Liver (tissue), 3 donors: ENCODE measurements around the gene LNX2.

ENCODE experiments used
- TAF1 ChIP-seq: conservative IDR thresholded peaks from 2 replicates; pipeline ENCODE4 v1.6.1; 2016; ENCODE audit warnings: antibody characterized with exemption, mild to moderate bottlenecking
- TF ChIP-seq, protein P1 (sequence below): fragments of 150-350 bp; IDR thresholded peaks from 2 replicates; pipeline ENCODE4 v1.5.1; 2017; ENCODE audit warnings: improper control_type of control experiment, low read depth, low read length; ENCODE audit not compliant: missing input control
- TF ChIP-seq, protein P2 (sequence below): IDR thresholded peaks from 2 replicates; pipeline ENCODE4 v1.6.1; 2016; ENCODE audit warnings: antibody characterized with exemption
- TF ChIP-seq, protein P3 (sequence below): IDR thresholded peaks from 2 replicates; pipeline ENCODE4 v1.6.1; 2016; ENCODE audit warnings: antibody characterized with exemption, mild to moderate bottlenecking
- donor health status: healthy.
- donor health status: healthy.

DNA sequence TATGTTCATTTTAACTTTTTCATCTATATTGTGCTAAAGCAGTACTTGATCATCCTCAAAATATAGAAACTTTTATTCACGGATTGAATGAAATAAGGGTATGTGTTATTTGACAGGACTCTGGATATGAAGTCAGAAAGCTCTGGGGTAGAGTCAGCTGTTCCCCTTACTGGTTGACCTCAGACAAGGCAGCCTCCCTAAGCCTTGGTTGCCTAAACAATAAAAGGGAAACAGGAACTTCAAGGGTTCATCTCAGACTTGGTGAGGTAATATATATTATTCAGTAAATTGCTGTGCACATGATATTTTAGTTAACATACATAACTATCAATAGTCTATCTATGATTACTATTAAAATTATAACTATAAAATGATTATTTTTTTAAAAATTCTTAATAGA lies 14.9 kb upstream of the LNX2 start:
- TF ChIP-seq, protein P1, sequence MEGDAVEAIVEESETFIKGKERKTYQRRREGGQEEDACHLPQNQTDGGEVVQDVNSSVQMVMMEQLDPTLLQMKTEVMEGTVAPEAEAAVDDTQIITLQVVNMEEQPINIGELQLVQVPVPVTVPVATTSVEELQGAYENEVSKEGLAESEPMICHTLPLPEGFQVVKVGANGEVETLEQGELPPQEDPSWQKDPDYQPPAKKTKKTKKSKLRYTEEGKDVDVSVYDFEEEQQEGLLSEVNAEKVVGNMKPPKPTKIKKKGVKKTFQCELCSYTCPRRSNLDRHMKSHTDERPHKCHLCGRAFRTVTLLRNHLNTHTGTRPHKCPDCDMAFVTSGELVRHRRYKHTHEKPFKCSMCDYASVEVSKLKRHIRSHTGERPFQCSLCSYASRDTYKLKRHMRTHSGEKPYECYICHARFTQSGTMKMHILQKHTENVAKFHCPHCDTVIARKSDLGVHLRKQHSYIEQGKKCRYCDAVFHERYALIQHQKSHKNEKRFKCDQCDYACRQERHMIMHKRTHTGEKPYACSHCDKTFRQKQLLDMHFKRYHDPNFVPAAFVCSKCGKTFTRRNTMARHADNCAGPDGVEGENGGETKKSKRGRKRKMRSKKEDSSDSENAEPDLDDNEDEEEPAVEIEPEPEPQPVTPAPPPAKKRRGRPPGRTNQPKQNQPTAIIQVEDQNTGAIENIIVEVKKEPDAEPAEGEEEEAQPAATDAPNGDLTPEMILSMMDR: no peak
- TF ChIP-seq, protein P2, sequence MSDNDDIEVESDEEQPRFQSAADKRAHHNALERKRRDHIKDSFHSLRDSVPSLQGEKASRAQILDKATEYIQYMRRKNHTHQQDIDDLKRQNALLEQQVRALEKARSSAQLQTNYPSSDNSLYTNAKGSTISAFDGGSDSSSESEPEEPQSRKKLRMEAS: no peak
- TF ChIP-seq TAF1: no peak
- TF ChIP-seq, protein P3, sequence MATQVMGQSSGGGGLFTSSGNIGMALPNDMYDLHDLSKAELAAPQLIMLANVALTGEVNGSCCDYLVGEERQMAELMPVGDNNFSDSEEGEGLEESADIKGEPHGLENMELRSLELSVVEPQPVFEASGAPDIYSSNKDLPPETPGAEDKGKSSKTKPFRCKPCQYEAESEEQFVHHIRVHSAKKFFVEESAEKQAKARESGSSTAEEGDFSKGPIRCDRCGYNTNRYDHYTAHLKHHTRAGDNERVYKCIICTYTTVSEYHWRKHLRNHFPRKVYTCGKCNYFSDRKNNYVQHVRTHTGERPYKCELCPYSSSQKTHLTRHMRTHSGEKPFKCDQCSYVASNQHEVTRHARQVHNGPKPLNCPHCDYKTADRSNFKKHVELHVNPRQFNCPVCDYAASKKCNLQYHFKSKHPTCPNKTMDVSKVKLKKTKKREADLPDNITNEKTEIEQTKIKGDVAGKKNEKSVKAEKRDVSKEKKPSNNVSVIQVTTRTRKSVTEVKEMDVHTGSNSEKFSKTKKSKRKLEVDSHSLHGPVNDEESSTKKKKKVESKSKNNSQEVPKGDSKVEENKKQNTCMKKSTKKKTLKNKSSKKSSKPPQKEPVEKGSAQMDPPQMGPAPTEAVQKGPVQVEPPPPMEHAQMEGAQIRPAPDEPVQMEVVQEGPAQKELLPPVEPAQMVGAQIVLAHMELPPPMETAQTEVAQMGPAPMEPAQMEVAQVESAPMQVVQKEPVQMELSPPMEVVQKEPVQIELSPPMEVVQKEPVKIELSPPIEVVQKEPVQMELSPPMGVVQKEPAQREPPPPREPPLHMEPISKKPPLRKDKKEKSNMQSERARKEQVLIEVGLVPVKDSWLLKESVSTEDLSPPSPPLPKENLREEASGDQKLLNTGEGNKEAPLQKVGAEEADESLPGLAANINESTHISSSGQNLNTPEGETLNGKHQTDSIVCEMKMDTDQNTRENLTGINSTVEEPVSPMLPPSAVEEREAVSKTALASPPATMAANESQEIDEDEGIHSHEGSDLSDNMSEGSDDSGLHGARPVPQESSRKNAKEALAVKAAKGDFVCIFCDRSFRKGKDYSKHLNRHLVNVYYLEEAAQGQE: no peak
